NCI-H146 (cell line): ENCODE measurements around the gene PLEKHA7.
"Not testable (repeated sequence)": the region's sequence is repeated elsewhere in the genome, so short reads cannot be mapped to it uniquely, and the experiment has no call there.

Experiments used
- DNase-seq: peaks from one replicate; lab custom pipeline; 2025; lab: John Stamatoyannopoulos, UW

PLEKHA7 gene

DNA sequence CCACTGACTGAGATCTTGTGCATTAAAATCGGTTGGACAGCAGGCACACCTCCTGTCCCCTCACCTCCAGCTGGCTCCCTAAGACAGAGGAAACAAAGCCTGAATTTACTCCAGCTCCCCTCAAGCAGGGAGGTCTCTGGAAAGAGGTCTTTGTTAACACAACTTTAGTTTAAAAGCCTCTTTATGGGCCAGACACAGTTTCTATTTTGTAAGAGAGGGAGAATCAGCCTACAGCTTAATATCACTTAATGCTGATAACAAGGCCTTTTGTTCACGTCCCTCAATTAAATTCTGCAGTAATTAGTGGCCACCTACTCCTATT lies 36.3 kb downstream of the PLEKHA7 start:
- no peak for DNase-seq

DNA sequence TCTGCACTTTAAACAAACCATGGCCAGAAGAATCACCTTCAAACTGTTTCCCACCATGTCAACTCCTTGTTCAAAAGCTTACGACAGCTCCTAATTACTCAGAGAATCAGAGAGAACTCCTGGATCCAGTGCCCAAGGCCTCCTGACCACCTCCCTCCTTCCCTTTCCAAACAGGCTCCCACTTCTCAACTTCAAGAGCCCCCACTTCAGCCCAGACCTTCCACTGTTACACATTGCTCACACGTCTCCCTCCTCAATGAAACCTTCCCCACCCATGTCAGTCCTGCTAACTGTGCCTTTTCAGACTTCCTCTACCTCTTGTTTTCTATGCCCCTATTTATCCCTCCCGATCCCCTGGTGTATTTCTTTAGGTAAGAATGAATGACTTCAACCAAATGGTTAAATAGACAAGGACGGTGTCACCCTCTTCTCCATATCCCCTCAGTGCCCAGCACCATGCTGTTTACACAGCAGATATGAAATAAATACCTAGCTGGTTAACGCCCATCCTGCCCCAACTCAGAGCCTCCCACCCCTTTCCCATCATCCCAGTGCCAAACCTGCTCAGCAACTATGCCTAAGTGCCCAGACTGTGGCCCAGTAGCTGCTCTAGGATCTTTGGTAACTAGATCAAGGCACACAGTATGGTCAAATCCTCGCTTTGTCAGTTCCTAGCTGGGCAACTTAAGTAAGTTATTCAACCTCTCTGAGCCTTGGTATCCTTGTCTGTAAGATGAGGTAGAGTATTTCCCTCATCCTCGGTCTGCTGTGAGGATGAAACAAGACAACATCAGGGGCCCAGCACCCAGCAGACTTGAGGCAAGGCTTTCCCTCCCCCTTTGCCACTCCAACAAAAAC lies 36.8 kb downstream of the PLEKHA7 start:
- DNase-seq = no peak

- no peak for DNase-seq
Measured at GRCh38 chr11:16976379-16976778, 37.8 kb downstream of the PLEKHA7 start.

- no peak for DNase-seq
Measured at GRCh38 chr11:16975906-16976305, 38.3 kb downstream of the PLEKHA7 start.

DNA sequence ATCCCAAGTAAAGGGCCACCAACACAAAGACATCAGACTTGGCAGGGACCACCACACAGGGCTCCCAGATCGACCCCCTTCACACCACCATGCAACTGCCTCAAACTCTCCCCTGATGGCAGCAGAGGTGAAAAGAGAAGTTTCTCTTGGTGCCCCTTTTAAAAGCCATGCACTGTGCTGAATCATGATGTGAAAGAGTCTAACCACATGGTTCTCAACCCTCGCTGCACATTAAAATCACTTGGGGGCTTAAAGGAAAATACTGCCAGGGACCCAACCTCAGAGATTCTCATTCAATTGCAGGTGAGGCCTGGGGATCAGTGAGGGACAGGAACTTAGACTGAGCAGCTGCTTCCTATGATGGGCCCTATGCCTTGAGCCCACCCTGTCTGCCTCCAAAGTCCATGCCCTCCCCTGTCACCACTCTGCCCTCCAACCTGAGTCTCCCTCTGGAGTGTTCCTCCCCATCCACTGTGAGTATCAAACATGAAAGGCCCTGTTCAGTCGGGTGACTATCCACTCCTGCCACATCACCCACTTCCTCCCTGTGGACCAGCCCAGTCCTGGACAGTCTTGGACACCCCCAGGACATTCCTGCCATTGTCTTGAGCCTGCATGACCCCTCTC lies 40.8 kb downstream of the PLEKHA7 start:
- DNase-seq = no peak

DNA sequence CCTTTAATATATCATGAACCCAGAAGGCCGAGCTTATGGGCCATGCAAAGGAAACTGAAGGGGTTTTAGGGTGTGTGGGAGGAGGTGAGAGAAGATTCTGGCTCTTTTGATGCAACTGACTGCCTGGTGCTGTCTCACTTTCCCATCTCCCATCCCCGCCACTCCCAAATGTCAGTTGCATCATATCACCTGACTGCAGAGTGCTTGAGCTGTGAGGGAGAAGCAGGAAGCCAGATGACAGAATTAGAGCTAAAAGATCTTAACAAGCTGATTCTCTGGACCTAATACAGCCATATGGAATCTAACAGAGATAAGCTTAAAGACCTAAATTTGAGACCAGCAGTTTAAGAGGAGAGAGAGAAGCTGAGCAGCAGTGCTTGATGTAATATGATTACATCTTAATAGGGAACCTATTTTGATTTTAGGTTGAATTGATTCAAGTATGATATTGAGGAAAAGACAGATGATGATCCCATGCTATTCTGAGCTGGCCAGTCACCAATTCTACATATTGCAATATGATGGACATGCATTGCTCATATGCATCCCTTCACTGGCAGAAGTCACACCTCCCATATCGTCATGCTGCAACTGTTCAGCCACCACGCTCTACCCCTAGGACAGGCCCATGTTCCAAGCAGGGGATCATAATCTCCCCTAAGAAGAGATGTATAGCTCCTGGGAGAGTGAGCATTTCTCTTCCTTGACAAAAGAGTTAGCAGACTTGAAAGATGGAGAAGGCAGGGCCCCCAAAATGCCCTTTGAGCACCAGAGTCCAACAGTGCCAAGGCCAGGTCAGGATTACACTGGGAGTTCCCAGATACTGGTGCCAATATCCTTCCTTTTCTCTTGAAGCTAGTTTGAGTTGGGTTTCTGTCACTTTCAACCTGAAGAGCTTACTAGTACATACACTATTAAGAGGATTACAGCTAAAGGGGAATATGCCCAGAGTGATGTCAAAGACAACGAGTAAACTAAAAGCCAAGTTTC lies 44.9 kb downstream of the PLEKHA7 start:
- no peak for DNase-seq

GRCh38 chr11:16968196-16968595 lies 46.0 kb downstream of the PLEKHA7 start:
- no peak for DNase-seq

DNA sequence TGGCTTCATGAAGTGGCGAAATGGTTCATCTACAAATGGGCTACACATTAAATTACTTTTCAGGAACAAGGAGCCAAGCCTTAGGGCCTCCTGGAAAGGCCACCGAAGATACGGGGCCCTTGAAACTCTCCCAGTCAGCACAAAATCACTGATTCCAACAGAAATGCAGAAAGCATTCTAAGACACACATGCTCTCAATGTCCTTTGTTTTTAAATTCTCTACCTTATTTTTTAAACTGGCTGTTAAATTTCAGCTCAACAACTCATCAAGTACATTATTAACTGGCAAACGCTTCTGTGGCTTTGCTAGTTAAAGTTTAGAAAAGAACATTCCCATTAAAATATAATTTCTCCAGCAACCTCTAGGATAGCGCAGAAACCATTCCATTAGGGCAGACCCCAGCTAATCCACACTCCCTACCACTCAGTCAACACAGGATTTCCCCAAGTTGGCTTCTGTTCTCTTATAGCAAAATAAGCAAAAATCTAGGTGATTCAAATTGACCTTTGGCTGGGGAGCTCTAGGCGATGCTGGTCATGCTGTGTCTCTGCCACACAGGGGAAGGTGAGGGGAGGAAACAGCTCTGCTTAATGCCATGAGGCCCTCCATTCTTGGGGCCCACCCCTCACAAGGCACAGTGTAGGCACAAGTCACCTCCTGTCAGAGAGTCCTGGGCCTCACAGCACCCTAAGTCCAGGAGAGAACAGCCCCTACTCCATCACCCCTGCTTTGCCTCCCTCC lies 47.1 kb downstream of the PLEKHA7 start:
- DNase-seq = no peak

GRCh38 chr11:16964501-16964900 lies 49.7 kb downstream of the PLEKHA7 start:
- DNase-seq = no peak

GRCh38 chr11:16963316-16963876 lies 50.8 kb downstream of the PLEKHA7 start:
- no peak for DNase-seq

DNA sequence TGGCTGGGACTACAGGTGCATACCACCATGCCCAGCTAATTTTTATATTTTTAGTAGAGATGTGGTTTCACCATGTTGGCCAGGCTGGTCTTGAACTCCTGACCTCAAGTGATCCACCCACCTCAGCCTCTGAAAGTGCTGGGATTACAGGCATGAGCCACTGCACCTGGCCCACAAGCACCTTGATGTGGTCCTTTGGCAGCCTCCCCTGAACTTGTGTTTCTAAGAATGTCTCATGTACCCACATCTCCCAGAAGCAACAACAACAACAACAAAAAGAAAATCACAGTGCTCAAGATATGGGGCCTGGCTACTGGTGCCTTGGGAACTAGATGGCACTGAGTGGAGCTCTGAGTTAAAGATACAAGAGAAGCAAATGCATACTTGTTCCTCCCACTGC lies 51.6 kb downstream of the PLEKHA7 start:
- not testable (repeated sequence) for DNase-seq

DNA sequence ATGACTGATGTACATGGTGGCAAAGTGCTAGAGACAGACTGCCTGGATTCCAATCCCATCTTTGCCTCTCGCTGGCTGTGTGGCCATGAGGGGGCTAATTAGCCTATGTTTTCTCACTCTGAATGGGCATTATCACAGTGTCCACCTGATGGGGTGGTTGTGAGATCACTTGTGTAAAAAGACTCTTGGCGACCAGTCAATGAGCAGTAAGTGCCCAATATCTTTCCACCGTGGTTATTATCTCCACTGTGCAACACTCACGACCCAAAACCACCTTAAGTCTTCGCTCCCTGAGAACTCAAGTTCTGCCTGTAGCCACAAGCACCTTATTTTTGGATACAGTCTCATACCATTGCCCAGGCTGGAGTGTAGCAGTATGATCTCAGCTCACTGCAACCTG lies 52.1 kb downstream of the PLEKHA7 start:
- no peak for DNase-seq

DNA sequence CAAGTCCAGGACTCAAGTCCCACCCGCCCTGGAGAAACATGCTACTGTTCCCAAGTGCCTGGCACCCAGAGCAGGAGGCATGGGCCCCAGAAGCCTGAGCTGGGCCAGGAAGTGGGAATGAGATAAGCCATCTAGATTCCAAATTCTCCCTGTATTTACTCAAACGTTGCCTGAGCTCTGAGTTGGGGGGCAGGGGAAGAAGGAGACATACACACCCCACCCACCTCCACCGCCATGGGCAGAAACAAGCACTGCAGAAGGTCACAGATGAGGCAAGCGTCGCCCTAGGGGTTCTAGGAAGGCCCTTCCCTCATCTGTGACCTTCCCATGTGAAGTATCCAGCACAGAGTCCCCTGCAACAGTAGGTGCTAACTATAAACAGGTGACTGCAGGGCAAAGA lies 54.0 kb downstream of the PLEKHA7 start:
- DNase-seq = peak; percentile 15

DNA sequence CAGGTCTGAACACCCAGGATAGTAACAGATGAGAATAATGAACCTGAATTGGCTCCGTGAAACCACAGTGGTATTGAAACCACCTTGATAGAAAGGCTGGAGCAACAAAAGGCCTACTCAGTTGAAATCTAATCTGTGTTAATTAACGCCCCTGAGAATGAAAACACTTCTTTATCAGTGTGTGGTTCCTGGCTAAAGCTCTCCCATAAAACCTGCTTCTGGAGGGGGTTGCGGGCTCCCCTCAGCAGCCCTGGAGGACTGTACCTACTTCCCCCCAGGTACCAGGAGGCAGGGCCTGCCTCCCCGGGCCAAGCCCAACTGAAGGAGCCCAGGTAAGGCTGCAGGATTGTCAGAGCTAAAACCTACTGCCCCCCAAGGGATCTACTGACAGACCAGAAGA lies 54.6 kb downstream of the PLEKHA7 start:
- peak; percentile 85 for DNase-seq

DNA sequence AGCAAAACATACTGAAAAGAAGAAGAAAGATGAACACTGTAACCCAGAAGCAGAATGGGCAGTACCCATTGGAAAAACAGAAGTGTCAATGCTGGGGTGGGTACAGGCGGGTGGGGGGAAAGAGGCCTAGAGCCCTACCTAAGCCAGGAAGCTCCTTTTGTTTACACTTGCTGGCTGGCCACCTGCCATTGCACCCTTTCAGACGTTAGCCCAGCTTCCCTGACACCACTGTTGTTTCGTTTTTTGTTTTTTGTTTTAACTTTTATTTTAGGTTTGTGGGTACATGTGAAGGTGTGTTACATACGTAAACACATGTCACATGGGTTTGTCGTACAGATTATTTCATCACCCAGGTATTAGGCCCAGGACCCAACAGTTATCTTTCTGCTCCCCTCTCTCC lies 55.4 kb downstream of the PLEKHA7 start:
- peak; percentile 71 for DNase-seq

GRCh38 chr11:16956538-16957153 lies 57.6 kb downstream of the PLEKHA7 start:
- DNase-seq = peak; percentile 67

- DNase-seq = no peak
Measured at GRCh38 chr11:16953663-16954062, 60.6 kb downstream of the PLEKHA7 start.

DNA sequence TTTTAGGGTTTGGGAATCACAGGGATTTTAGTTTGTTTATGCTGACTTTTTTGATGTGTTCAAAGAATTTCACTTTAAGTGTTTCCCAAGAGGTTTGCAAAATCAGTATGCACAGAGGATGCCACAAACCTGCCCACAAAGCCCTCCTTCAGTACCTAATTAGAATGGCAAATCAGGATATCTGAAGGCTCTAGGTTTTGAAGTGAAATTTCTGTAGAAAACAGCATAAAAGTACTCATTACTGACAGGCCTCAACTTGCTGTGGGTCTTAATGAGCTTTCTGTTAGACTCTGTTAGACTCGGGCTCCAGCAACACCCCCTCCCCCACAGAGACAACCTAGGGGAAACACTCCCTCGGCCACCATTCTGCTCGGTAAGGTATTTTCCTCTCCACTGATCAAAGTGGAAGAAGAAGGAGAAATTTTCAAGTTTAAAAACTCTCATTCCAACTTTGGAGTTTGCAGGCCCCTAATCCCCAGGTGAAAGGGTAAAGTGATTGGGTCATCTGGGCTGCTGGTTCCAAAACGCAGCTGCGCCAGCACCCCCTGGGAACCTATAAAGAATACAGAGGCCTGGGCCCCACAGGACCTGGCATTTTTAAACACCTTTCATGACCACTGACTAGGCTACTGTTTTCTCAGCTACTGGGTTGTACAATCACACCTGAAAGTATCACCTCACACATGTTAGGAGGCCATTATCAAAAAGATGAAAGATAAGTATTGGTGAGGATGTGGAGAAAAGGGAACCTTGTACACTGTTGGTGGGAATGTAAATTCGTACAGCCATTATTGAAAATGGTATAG lies 67.5 kb downstream of the PLEKHA7 start:
- no peak for DNase-seq

- peak; percentile 73 for DNase-seq
Measured at GRCh38 chr11:16945671-16946469, 68.3 kb downstream of the PLEKHA7 start.
